Sciatic nerve (tissue), 2 donors: ENCODE results near the gene PSMD13. TPM values are rescaled to one million over a fixed set of nuclear protein-coding genes. Genes with fewer than 3 reads are reported as not detected.
"Not testable (repeated sequence)": the region's sequence is repeated elsewhere in the genome, so short reads cannot be mapped to it uniquely, and the experiment has no call there.

Experiments used
- ATAC-seq: fragments of 200-7000 bp; cut with Tn5 transposase; one replicate; pipeline ENCODE4 v1.9.1; 2020; ENCODE audit warnings: mild to moderate bottlenecking, moderate library complexity
- DNase-seq: peaks from one replicate; pipeline ENCODE4 v3.0.0-alpha.2; 2020; ENCODE audit warnings: low spot score
- intact Hi-C: fragments of 100-400 bp; cut with DNase I; formaldehyde crosslinking; loops from one replicate; pipeline ENCODE4 v1.14.2; 2022
- total RNA-seq: library from RNA; stranded (reverse); fragmentation: NEBNext Ultra II Directional; extraction: Animal tissue kit (Norgen Biotek cat#: 25700); gene quantifications from one replicate; pipeline ENCODE4 v1.2.1, GENCODE V29; 2021
- donor health status: DM: no; HTN: no; CAD: no.
- donor health status: DM: no; HTN: no; CAD: no.

PSMD13 gene
- total RNA-seq, 1 donor from 2014 or later, result 79.4 TPM

DNA sequence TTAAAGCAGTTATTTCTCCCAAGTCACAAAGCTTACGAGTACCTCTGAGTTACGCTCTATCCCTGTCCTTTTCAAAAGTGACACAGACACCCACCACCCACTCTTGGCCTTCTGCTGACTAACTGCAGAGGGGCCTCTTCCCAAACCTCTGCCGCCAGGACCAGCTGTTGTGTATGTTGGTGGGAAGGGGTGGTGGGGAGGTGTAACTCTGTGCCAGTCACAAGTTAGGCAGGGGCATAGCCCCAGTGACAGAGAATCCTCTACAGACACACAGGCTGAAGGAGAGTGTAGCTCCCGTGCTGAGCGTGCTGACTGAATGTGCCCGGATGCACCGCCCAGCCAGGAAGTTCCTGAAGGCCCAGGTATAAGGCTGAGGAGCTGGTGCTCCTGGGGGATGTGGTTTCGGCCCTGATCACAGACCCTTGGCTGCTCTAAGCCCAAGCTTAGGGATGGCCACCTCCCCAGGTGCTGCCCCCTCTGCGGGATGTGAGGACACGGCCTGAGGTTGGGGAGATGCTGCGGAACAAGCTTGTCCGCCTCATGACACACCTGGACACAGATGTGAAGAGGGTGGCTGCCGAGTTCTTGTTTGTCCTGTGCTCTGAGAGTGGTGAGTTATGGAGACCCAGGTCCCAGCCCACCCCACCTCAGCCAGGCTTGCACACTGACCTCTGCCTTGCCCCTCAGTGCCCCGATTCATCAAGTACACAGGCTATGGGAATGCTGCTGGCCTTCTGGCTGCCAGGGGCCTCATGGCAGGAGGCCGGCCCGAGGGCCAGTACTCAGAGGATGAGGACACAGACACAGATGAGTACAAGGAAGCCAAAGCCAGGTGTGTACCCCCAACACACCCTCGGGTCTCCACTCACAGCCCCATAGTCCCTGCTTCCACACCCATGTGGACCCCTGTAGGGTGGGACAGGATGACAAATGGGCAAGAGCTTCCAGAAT, 24.4 kb upstream of the PSMD13 start:
- intact Hi-C loops, result no loop called here
- ATAC-seq (no peak), DNase-seq (peak; percentile 46)

DNA sequence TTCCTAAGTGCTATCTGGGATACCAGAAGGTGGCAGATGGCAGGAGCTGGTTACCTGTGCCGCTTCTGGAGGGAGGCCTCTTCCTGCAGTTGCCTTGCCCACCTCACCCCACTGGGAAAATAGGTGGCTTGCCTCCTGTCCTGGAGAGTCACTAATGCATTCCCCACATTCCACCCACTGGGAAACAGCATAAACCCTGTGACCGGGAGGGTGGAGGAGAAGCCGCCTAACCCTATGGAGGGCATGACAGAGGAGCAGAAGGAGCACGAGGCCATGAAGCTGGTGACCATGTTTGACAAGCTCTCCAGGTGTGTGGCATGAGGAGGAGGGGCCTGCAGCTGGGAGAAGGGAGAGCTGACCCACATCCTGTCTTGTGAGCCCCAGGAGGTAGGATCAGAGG, 23.7 kb upstream of the PSMD13 start:
- ATAC-seq (no peak), DNase-seq (peak; percentile 42)
- intact Hi-C loops, result no loop called here

DNA sequence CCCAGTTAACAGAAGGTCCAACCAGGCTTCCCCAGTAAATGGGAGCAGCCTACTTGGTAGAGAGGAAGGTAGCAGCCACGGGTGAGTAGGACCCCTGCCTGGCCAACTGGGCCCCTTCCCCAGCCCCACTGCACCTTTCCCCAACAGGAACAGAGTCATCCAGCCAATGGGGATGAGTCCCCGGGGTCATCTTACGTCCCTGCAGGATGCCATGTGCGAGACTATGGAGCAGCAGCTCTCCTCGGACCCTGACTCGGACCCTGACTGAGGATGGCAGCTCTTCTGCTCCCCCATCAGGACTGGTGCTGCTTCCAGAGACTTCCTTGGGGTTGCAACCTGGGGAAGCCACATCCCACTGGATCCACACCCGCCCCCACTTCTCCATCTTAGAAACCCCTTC, 22.7 kb upstream of the PSMD13 start:
- DNase-seq (peak; percentile 44), ATAC-seq (no peak)
- intact Hi-C loops, result no loop called here

GRCh38 chr11:215581-216037, 21.2 kb upstream of the PSMD13 start:
- no peak for DNase-seq
- intact Hi-C loops, result no loop called here
- no peak for ATAC-seq

DNA sequence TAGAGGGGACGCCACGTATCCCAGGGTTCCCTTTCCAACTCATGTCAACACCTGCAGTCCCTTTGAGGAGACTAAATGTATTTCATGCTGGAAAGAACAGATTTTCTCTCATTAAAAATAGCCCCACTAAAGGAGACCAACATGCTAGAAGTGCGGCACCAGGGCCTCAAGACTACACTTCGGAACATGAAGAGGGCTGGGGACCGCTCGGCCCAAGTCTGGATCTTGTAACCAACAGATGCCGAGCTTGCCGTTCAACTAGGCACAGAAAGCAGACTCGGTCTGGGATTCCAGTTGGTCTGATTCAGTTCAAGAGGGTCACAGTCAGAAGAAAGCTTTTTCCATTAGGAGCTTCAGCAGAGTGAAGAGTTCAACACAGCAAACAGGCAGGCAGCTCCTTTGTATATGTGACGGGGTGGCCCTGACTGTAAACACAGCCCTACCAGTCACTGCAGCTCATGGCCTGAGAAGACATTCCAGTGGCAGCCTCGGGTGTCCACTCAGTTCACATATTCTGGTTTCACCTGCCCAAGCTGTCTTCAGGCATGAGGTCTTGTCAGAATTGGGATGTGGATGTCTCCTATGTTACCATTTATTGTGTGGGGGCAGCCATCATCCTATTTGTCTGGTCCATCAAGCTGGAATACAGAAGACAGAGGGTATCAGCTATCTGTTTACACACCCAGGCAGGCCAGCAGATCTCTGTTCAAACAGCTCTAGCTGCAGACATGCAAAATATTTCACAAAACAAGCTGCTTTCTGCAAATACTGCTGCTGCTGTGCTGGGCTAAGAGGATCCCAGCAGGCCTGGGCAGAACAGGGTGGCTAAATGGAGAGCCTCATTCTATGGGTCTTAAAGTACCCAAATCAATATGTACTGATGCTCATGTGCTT, 20.4 kb upstream of the PSMD13 start:
- intact Hi-C loops, result no loop called here
- DNase-seq (peak; percentile 53), ATAC-seq (no peak)

GRCh38 chr11:217704-218103, 19.1 kb upstream of the PSMD13 start:
- intact Hi-C loops, result no loop called here
- ATAC-seq, result no peak
- DNase-seq, result peak; percentile 6

GRCh38 chr11:218815-219593, 17.8 kb upstream of the PSMD13 start:
- ATAC-seq (no peak), DNase-seq (no peak)
- intact Hi-C loops, result no loop called here

- intact Hi-C loops, ATAC-seq: not testable (repeated sequence)
These were observed 16.0 kb upstream of the PSMD13 start for GRCh38 chr11:220641-221215.

DNA sequence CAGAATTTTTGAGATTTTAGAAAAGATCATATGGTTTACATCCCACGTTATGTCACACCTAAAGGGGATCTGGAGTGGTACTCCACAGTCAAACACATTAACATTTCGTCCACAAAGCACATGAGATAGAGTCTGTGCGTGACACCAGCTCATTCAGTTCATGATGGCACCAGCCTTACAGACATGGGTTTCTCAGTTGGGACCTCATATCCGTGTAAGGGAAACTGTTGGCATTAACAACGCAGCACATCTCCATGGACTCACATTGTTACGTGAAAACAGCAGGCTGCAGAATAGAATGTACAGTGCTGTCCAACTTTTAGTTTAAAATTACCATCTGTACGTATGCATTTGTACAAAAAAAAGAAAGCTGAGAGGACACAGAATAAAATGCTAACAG, 15.2 kb upstream of the PSMD13 start:
- ATAC-seq (no peak), DNase-seq (peak; percentile 18)
- intact Hi-C loops, result no loop called here

More at GRCh38 chr11:220641-221215, 16.0 kb upstream of the PSMD13 start:
- DNase-seq, result not testable (repeated sequence)

DNA sequence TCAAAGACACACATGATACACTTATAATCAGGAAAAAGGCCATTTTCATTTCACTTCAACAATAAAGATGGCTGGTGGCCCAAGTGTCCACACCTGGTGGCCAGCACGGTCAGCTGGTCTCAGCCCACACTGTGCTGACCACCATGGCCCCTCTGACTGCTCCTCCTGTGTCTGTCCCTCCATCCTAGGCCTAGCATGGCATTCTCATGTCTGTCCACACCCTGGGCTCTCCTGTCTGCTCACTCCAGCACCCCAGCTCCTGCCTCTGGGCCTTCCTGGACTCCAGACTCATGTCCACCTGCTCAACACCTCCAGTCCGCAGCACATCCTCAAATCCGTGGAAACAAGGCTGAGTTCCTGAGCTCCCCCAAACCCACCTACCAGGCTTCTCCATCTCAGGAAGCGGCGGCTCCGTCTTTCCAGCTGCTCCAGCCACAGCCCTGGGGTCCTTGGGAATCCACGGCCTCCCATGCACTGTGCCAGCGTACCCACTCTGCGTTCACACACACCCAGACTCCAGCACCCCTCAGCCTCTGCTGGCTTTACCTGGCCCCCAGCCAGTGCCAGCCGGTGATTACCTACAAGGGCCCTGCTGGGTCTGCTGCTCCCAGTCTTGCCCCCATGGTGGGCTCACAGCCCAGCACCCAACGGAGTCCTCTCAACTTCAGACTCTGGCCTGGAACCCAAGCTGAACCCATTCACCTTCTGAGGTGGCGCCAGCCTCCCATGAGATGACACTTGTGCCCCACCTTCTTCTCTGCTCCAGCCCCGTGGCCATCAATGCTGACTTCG, 14.6 kb upstream of the PSMD13 start:
- DNase-seq, result peak; percentile 13
- intact Hi-C loops, result no loop called here
- ATAC-seq, result peak; percentile 24

DNA sequence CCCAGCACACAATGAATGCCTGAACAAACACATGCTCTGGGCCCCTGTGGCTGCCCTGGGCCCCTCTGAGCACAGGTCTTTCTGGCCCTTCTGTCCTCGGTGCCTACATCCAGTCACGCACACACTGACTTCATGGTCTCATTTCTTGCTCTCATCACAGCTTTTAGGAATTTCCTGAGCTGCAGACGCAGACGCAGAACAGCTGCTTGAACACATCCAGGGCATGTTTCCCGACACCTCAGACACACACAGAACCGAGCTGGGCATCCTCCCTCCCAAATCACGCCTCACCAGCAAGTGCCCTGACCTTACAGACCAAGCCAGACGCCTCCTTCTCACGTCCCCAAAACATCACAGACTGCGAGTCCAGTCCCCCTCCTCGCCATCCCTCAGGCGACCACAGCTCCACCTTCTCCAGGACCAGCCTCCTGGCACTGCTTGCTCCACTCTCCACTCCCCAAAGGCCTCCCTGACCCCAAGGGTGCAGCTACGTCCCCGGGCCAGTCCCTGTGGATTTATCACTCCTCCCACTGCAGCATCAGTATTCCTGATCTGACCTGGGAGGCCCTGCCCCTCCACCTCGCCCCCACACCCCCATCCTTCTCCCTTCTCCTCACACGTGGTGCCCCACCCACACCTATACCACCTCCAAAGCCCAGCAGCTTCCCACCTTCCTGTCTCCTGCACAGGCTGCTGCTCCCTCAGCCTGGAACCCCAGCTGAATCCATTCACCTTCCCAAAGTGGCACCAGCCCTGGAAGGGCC, 13.6 kb upstream of the PSMD13 start:
- ATAC-seq, result no peak
- intact Hi-C loops, result no loop called here
- no peak for DNase-seq

DNA sequence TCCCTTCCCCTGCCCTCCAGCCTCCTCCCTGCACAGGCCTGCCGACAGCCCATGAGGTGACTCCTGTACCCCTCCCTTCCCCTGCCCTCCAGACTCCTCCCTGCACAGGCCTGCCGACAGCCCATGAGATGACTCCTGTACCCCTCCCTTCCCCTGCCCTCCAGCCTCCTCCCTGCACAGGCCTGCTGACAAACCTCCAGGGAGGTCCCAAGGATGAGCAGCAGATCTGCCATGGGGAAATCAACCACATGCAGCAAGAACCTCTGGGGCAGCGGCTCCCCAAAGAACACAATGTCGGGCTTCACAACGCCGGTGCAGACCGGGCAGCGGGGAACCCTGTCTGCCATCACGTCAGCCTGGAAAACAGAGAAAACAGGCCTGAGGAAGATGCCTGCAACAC, 12.9 kb upstream of the PSMD13 start:
- no peak for ATAC-seq

GRCh38 chr11:224424-224823, 12.4 kb upstream of the PSMD13 start:
- no peak for DNase-seq
- intact Hi-C loops, result no loop called here
- no peak for ATAC-seq

More for the DNA sequence above, 12.9 kb upstream of the PSMD13 start:
- DNase-seq, result no peak
- intact Hi-C loops, result no loop called here

- ATAC-seq, result no peak
- no peak for DNase-seq
- intact Hi-C loops, result no loop called here
These were observed 10.9 kb upstream of the PSMD13 start for GRCh38 chr11:225734-226453.

DNA sequence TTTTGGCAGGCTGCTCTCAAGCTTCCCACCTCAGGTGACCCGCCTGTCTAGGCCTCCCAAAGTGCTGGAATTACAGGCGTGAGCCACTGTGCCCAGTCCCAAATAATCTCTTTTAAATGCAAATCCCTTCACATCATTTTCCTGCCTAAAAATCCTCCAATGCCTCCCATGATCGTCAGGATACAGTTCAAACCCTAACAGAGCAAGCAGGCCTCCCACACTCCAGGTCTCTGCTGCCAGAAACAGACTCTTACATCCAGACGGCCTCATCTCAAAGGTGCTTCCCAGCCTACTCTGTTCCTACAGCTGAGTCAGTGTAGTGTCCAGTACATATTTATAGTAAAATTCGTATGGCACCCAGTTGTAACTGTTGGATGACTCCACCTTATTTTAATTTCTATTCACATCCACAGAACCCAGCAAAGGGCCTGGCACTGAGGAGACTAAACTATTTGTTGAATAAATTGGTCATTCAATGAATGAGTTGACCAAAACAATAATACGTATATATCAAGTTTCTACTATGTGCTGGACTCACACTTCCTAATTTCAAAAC, 8.9 kb upstream of the PSMD13 start:
- DNase-seq, result no peak
- no peak for ATAC-seq
- intact Hi-C loops, result no loop called here

- DNase-seq (no peak), ATAC-seq (no peak)
- intact Hi-C loops, result no loop called here
These were observed 6.3 kb upstream of the PSMD13 start for GRCh38 chr11:230431-230830.
